ENCODE measurements around the gene RELA.
"Not testable (repeated sequence)": the region's sequence is repeated elsewhere in the genome, so short reads cannot be mapped to it uniquely, and the experiment has no call there.

RELA gene

GRCh38 chr11:65646958-65647701, 15.6 kb downstream of the RELA start:
- peak; percentile 8 for DNase-seq

GRCh38 chr11:65646288-65646957, 16.3 kb downstream of the RELA start:
- no peak for DNase-seq

DNA sequence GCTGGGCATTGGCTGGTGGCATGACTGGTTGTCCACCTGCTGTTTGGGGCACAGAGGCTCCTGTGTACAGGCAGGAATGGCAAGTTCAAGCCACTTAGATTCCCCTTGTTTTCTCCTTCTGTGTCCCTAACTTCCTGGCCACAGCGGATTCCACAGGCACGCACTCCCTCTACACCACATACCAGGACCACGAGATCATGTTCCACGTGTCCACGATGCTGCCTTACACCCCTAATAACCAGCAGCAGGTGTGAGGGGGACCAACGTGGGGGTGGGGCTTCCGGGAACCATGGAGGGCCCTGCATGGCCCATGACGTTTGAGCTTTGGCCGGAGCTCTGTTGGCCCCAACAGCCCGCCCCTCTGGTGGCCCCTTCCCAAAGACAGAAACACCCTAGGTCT, 17.0 kb downstream of the RELA start:
- no peak for DNase-seq

- DNase-seq = no peak
Observed at GRCh38 chr11:65644837-65645236, 17.9 kb downstream of the RELA start.

GRCh38 chr11:65643971-65644370, 18.7 kb downstream of the RELA start:
- no peak for DNase-seq

DNA sequence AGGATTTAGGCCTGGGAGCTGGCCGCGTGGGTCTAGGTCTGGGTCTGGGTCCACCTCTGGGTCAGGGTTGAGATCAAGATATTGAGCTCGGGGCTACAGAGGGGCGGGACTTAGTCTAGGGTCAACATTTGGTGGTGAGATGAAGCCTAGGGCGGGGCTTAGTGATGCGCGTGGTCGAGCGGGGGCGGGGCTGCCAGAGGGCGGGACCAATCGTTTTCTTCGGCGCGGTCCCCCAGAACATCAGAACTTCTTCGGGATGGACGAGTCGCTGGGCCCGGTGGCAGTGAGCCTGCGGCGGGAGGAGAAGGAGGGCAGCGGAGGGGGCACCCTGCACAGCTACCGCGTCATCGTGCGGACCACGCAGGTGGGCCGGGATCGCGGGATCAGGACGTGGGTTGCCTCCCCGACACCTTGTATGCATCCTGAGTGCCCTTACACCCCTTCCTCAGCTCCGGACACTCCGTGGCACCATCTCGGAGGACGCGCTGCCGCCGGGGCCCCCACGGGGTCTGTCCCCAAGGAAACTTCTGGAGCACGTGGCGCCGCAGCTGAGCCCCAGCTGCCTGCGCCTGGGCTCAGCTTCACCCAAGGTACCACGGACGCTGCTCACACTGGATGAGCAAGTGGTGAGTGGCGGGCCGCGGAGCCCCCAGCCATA, 20.6 kb downstream of the RELA start:
- DNase-seq = no peak

DNA sequence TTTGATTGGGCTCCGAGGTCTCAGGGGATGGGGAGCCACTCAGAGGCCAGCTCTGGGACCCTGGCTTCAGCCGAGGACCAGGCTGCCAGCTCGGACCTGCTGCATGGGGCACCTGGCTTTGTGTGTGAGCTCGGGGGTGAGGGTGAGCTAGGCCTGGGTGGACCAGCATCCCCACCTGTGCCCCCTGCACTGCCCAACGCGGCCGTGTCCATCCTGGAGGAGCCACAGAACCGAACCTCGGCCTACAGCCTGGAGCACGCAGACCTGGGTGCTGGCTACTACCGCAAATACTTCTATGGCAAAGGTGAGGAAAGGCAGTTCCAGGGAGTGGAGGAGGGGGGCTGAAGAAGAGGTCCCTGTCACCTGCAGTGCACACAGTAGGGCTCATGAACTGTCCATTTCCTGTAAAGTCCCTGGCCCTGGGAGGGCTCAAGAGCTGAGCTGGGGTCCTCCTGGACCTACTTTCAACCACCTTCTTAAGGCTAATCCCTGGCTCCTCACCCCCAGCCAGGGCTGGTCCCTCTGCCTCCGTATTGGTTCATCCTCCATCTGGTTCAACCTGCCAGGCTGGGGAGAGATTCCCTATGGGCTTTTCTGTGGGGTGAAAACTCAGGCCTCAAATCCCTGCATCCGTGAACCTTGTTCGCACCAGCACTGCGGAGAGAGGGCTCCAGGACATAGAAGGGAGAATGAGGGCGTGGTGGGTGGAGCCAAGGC, 21.3 kb downstream of the RELA start:
- no peak for DNase-seq

DNA sequence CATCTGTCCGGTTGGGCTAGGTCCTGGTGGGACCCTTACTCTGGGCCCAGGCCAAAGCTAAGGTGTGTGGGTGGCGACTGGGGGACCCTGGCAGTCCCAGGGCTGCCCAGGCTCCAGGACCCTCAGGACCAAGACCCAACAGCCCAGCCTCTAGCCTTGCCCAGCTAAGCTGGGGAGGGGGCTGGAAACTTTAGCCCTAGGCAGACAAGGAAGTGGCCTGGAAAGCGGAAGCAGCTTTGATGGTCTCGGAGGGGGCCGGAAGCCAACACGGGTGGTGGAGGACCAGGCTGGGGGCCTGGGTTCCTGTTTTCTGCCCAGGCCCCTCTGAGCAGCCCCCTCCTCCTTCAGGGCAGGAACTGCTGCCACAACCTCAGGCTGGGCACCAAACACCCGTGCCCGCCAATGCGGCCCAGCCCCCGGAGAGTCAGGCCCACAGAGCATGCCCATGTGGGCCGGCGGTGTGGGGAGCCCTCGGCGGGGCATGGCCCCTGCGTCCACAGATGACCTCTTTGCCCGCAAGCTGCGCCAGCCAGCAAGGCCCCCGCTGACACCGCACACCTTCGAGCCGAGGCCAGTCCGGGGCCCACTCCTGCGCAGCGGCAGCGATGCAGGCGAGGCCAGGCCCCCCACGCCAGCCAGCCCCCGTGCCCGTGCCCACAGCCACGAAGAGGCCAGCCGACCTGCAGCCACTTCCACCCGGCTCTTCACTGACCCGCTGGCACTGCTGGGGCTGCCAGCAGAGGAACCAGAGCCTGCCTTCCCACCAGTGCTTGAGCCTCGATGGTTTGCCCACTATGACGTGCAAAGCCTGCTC, 22.0 kb downstream of the RELA start:
- DNase-seq = no peak

- DNase-seq = no peak
Observed at GRCh38 chr11:65639623-65640482, 22.9 kb downstream of the RELA start.

GRCh38 chr11:65639228-65639597, 23.5 kb downstream of the RELA start:
- DNase-seq = not testable (repeated sequence)

GRCh38 chr11:65637794-65638419, 24.8 kb downstream of the RELA start, which contains the start of gene SIPA1:
TSS of gene SIPA1 (plus strand) at chr11:65638101. CDS start at chr11:65640922, 2,821 bp downstream.
- DNase-seq = peak; percentile 47

- DNase-seq = no peak
Observed at GRCh38 chr11:65637032-65637557, 25.6 kb downstream of the RELA start.

GRCh38 chr11:65636108-65637031, 26.3 kb downstream of the RELA start:
- no peak for DNase-seq

GRCh38 chr11:65634905-65635731, 27.6 kb downstream of the RELA start:
- no peak for DNase-seq

DNA sequence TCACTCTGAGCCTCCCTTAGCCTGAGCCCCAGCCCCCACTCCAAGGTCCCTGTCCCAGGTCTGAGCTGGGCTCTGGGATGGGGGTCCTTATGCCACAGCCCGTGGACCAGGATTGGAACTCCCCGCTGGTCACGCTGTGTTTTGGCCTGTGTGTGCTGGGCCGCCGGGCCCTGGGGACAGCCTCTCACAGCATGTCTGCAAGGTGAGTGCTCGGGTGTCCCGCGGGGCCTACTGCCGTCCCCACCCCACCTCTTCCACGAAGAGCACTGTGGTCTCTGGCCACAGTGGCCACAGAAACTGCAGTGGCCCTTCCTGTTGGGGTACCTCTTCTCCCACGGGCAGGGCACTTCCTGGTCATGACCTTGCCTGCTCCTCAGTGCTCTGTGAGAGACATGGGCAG, 28.3 kb downstream of the RELA start:
- DNase-seq = no peak

DNA sequence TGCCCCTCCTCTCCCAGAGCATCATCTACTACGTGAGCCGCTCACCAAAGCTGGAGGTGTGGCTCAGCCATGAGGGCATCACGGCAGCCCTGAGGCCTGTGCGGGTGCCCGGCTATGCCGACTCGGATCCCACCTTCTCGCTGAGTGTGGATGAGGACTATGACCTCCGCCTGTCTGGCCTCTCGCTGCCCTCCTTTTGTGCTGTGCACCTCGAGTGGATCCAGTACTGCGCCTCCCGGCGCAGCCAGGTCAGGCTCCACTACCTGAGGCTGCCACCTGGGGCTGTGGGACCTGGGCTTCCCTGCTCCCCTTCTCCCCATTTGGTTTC, 28.6 kb downstream of the RELA start:
- no peak for DNase-seq

- DNase-seq = no peak
Observed at GRCh38 chr11:65633390-65634108, 29.2 kb downstream of the RELA start.

DNA sequence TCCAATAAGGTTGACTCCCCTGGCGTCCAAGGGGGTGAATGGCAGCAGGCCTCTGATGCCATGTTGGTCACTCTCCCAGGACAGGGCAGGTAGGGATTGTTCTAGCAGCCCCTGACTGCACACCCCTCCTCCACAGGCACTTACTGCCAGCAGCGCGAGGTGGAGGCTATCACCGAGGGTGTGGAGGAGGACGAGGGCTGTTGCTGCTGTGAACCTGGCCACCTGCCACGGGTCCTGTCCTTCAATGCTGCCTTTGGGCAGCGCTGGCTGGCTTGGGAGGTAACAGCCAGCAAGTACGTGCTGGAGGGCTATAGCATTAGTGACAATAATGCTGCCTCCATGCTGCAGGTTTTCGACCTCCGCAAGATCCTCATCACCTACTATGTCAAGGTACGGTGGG, 32.5 kb downstream of the RELA start:
- no peak for DNase-seq

Measured in NCI-H748 treated with DMSO at 0.1 percent for 48 hours (cell line).